Tibial nerve (tissue), 4 donors: Measurements from ENCODE around the gene METTL2A.
"Not testable (repeated sequence)": the region's sequence is repeated elsewhere in the genome, so short reads cannot be mapped to it uniquely, and the experiment has no call there.

ENCODE experiments used
- CTCF ChIP-seq, 5 experiments: fragments of 200-600 bp in 3 of 5; fragments of 450-650 bp in 2 of 5; sonication (generic) in 3 of 5; IDR thresholded peaks; one replicate each; pipeline ENCODE4 v1.5.1; 2016 to 2019; ENCODE audit warnings: antibody characterized with exemption in 5 of 5, mild to moderate bottlenecking in 3 of 5, moderate library complexity in 2 of 5
- EP300 ChIP-seq, 2 donors: sonication (generic); formaldehyde crosslinking; IDR thresholded peaks; one replicate each; pipeline ENCODE4 v1.6.1; 2017; ENCODE audit warnings: antibody characterized with exemption in 2 of 2, mild to moderate bottlenecking in 1 of 2

- not testable (repeated sequence) for TF ChIP-seq CTCF, EP300 (IDR thresholded peaks at IDR 0.05)
Measured at GRCh38 chr17:62458483-62458882, 34.8 kb downstream of the METTL2A start.
